Right atrium auricular region (tissue), 2 donors: ENCODE measurements around the gene CALN1. TPM values are rescaled to one million over a fixed set of nuclear protein-coding genes. Genes with fewer than 3 reads are reported as not detected.

Experiments used
- DNase-seq: peaks from one replicate; pipeline ENCODE4 v3.0.0-alpha.2; 2019; ENCODE audit warnings: low spot score
- H3K27ac ChIP-seq, 2 donors: fragments of 200-600 bp; sonication (generic); 1 replicate in 1 of 2; 2 replicates in 1 of 2; pipeline ENCODE4 v1.5.1; 2016 to 2019
- H3K27me3 ChIP-seq, 2 donors: fragments of 200-600 bp; sonication (generic); one replicate each; pipeline versions ENCODE4 v1.5.1 to v1.6.0; 2017 to 2019
- H3K36me3 ChIP-seq: fragments of 200-600 bp; sonication (generic); one replicate; pipeline ENCODE4 v1.5.1; 2016
- H3K4me1 ChIP-seq, 2 donors: fragments of 200-600 bp; sonication (generic); one replicate each; pipeline versions ENCODE4 v1.5.1 to v1.6.0; 2017 to 2019
- H3K4me3 ChIP-seq, 2 donors: fragments of 200-600 bp; sonication (generic); 1 replicate in 1 of 2; 2 replicates in 1 of 2; pipeline ENCODE4 v1.5.1; 2017 to 2019; ENCODE audit warnings: mild to moderate bottlenecking in 1 of 2, moderate library complexity in 1 of 2
- H3K9me3 ChIP-seq, 2 donors: fragments of 200-600 bp; sonication (generic); one replicate each; pipeline ENCODE4 v1.5.1; 2019
- CTCF ChIP-seq, 2 donors: fragments of 200-600 bp; sonication (generic); IDR thresholded peaks; one replicate each; pipeline ENCODE4 v1.5.1; 2019; ENCODE audit warnings: antibody characterized with exemption in 2 of 2
- total RNA-seq, 2 donors: library from RNA; depleted of rRNA; stranded (reverse); fragments of >200 nt; gene quantifications; one replicate each; pipeline ENCODE4 v1.1.0, GENCODE V29; 2016

The CALN1 gene
- total RNA-seq, 2 donors from 2014 or later = not detected

- Histone ChIP-seq H3K4me3 (no peak overlapping the region), H3K9me3 (peaks cover 0 to 12% of the 10 kb centered on the region in 2 donors), H3K27me3 (no peaks in the 10 kb centered on the region), H3K4me1 (no peaks in the 10 kb centered on the region), H3K27ac (no peak overlapping the region), H3K36me3 (no peaks in the 10 kb centered on the region)
- no peak for TF ChIP-seq CTCF (IDR thresholded peaks at IDR 0.05)
- no peak for DNase-seq
These were observed 624.6 kb downstream of the CALN1 start for GRCh38 chr7:71787513-71787912.

- no peak for DNase-seq
- H3K27me3 ChIP-seq = no peaks in the 10 kb centered on the region
- no peak for TF ChIP-seq CTCF (IDR thresholded peaks at IDR 0.05)
- no peak overlapping the region for H3K4me3 ChIP-seq
- H3K9me3 ChIP-seq = peaks cover 0 to 12% of the 10 kb centered on the region in 2 donors
- H3K36me3 ChIP-seq = no peaks in the 10 kb centered on the region
- H3K4me1 ChIP-seq = no peaks in the 10 kb centered on the region
- no peak overlapping the region for H3K27ac ChIP-seq
These were observed 626.9 kb downstream of the CALN1 start for GRCh38 chr7:71785216-71785615.

GRCh38 chr7:71784781-71785180, 627.4 kb downstream of the CALN1 start:
- no peak for TF ChIP-seq CTCF (IDR thresholded peaks at IDR 0.05)
- DNase-seq = no peak
- Histone ChIP-seq H3K36me3 (no peaks in the 10 kb centered on the region), H3K27ac (no peak overlapping the region), H3K27me3 (no peaks in the 10 kb centered on the region), H3K4me1 (no peaks in the 10 kb centered on the region), H3K9me3 (peaks cover 0 to 12% of the 10 kb centered on the region in 2 donors), H3K4me3 (no peak overlapping the region)

GRCh38 chr7:71784180-71784579, 628.0 kb downstream of the CALN1 start:
- Histone ChIP-seq H3K27me3 (no peaks in the 10 kb centered on the region), H3K9me3 (peaks cover 0 to 12% of the 10 kb centered on the region in 2 donors)

GRCh38 chr7:71783779-71784178, 628.4 kb downstream of the CALN1 start:
- Histone ChIP-seq H3K36me3 (no peaks in the 10 kb centered on the region), H3K4me1 (no peaks in the 10 kb centered on the region), H3K27me3 (no peaks in the 10 kb centered on the region), H3K9me3 (peaks cover 0 to 12% of the 10 kb centered on the region in 2 donors), H3K4me3 (no peak overlapping the region), H3K27ac (no peak overlapping the region)
- TF ChIP-seq CTCF (IDR thresholded peaks at IDR 0.05) = no peak
- DNase-seq = no peak

More at GRCh38 chr7:71784180-71784579, 628.0 kb downstream of the CALN1 start:
- no peak overlapping the region for H3K27ac ChIP-seq
- H3K4me1 ChIP-seq = no peaks in the 10 kb centered on the region
- H3K36me3 ChIP-seq = no peaks in the 10 kb centered on the region
- H3K4me3 ChIP-seq = no peak overlapping the region
- no peak for DNase-seq
- no peak for TF ChIP-seq CTCF (IDR thresholded peaks at IDR 0.05)

- H3K9me3 ChIP-seq = peaks cover 0 to 3% of the 10 kb centered on the region in 2 donors
- H3K4me1 ChIP-seq = no peaks in the 10 kb centered on the region
- H3K4me3 ChIP-seq = no peak overlapping the region
- DNase-seq = no peak
- H3K27me3 ChIP-seq = no peaks in the 10 kb centered on the region
- no peaks in the 10 kb centered on the region for H3K36me3 ChIP-seq
- no peak for TF ChIP-seq CTCF (IDR thresholded peaks at IDR 0.05)
- H3K27ac ChIP-seq = no peak overlapping the region
These were observed 630.1 kb downstream of the CALN1 start for GRCh38 chr7:71782051-71782450.
